HG02970 (cell line): ENCODE results near the gene TEX53.

Experiments used
- ATAC-seq: cut with Tn5 transposase; IDR thresholded peaks from one replicate; pipeline ENCODE4 v1.9.1; 2021; ENCODE audit warnings: mild to moderate bottlenecking, moderate library complexity, moderate number of reproducible peaks; ENCODE audit not compliant: unreplicated experiment, low FRiP score

TEX53 gene

GRCh38 chr9:114643001-114643400 lies 14.6 kb downstream of the TEX53 start:
- no peak for ATAC-seq

- ATAC-seq = no peak
Measured at GRCh38 chr9:114641967-114642366, 15.6 kb downstream of the TEX53 start.

- ATAC-seq = no peak
Measured at GRCh38 chr9:114638404-114638803, 19.2 kb downstream of the TEX53 start.

GRCh38 chr9:114634387-114634786 lies 23.2 kb downstream of the TEX53 start:
- ATAC-seq = no peak

- no peak for ATAC-seq
Measured at GRCh38 chr9:114633438-114634089, 24.0 kb downstream of the TEX53 start.

- no peak for ATAC-seq
Measured at GRCh38 chr9:114631166-114631565, 26.4 kb downstream of the TEX53 start.

- no peak for ATAC-seq
Measured at GRCh38 chr9:114629563-114630090, 28.0 kb downstream of the TEX53 start.

- ATAC-seq = no peak
Measured at GRCh38 chr9:114627553-114627952, 30.1 kb downstream of the TEX53 start.

GRCh38 chr9:114626415-114627020 lies 31.1 kb downstream of the TEX53 start:
- ATAC-seq = no peak

GRCh38 chr9:114624677-114625076 lies 32.9 kb downstream of the TEX53 start:
- ATAC-seq = no peak

GRCh38 chr9:114621975-114622609 lies 35.5 kb downstream of the TEX53 start:
- no peak for ATAC-seq

GRCh38 chr9:114621561-114621960 lies 36.0 kb downstream of the TEX53 start:
- no peak for ATAC-seq

- ATAC-seq = no peak
Measured at GRCh38 chr9:114619191-114619761, 38.3 kb downstream of the TEX53 start.

GRCh38 chr9:114616684-114617520 lies 40.7 kb downstream of the TEX53 start:
- no peak for ATAC-seq

- no peak for ATAC-seq
Measured at GRCh38 chr9:114614373-114614772, 43.2 kb downstream of the TEX53 start.

- ATAC-seq = no peak
Measured at GRCh38 chr9:114613919-114614318, 43.7 kb downstream of the TEX53 start.

- ATAC-seq = no peak
Measured at GRCh38 chr9:114613087-114613486, 44.5 kb downstream of the TEX53 start.

GRCh38 chr9:114612272-114612923 lies 45.2 kb downstream of the TEX53 start:
- ATAC-seq = no peak

GRCh38 chr9:114611516-114612271 lies 45.9 kb downstream of the TEX53 start:
- ATAC-seq = peak; percentile 41
